ENCODE results near the gene CRLF2.
A peak's percentile ranks its signal among the peaks of the same experiment; 100 is the strongest.

DNA sequence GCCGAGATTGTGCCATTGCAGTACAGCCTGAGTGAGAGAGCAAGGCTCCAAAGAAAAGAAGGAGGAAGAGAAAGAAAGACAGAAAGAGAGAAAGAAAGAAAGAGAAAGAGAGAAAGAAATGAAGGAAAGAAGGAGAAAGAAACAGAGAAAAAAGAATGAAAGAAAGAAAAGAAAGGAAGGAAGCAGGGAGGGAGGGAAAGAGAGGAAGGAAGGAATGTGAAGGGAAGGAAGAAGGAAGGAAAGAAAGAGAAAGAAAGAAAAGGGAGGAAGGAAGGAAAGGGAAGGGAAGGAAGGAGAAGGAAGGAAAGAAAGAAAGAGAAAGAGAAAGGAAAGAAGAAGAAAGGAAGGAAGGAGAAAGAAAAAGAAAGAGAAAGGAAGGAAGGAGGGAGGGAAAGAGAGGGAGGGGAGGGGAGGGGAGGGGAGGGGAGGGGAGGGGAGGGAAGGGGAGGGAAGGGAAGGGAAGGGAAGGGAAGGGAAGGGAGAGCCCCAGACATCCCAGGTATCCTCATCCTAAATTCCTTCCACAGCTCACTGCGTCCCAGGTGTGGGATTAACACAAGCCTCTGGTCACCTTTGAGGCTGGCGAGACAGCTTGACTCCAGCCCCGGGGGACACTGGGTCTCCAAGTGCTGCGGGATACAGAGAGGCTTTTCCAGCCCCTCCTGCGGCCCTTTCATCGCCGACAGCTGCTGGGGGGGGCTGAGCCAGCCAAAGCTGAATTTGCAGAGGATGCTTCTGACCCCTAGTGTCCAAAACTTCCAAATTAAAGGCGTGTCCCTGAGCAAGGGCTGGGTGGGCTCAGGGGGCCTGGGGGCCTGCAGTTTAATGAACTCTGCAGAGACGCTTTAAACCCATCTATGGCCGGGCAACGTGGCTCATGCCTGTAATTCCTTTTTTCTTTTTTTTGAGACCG is 32.0 kb upstream of the CRLF2 start:
- TF ChIP-seq, protein P1, sequence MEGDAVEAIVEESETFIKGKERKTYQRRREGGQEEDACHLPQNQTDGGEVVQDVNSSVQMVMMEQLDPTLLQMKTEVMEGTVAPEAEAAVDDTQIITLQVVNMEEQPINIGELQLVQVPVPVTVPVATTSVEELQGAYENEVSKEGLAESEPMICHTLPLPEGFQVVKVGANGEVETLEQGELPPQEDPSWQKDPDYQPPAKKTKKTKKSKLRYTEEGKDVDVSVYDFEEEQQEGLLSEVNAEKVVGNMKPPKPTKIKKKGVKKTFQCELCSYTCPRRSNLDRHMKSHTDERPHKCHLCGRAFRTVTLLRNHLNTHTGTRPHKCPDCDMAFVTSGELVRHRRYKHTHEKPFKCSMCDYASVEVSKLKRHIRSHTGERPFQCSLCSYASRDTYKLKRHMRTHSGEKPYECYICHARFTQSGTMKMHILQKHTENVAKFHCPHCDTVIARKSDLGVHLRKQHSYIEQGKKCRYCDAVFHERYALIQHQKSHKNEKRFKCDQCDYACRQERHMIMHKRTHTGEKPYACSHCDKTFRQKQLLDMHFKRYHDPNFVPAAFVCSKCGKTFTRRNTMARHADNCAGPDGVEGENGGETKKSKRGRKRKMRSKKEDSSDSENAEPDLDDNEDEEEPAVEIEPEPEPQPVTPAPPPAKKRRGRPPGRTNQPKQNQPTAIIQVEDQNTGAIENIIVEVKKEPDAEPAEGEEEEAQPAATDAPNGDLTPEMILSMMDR (conservative IDR thresholded peaks at IDR 0.05) = peak; percentile 37; the same call in 1 of the 2 replicates
- no peak for TF ChIP-seq EZH2 (IDR thresholded peaks at IDR 0.05; ENCODE audit: low read depth)

Measured in PC-9 (cell line).